Measurements from ENCODE around the gene PIK3R3.

The PIK3R3 gene

DNA sequence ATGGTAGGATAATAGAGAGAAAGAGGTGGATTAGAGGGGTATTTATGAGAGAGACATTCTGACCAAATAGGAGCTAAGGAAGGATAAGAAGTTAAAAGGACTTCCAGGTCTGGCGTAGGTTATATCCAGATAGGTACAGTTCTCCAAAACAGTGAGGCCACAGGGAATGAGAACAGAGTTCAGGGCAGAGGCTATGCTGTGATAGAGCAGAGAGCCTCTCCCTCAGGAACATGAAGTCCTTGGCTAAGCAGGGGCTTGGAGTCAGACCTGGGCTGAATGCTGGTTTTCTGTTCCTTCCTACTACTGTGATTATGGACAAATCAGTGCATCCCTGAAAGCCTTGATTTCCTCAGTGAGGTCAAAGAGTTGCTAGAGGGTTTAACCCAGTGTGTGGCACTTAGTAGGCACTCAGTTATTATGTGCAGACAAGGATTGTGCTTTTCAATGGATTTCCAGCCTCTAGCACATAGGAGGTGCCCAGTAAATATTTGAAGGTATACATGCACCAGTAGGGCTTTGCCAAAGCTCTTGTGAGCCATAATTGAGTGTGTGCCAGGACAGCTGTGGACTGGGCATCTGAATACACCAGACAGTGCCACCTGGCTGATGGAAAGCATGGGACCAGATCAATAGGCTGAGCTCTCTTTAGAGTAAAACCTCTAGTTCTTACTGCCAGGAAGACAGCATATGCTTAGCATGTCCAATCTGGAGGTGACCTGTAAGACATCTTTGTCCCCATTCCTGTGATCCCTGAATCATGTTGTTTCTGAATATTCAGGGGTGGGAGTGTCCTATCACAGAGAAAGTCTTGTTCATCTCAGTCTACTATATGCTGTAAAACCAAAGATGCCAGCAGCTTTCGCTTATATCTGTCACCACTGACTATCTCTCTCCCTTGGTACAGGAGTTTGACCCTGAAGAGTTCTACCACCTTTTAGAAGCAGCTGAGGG lies 111.1 kb downstream of the PIK3R3 start:
- no peak for DNase-seq (ENCODE audit: low read depth)

DNA sequence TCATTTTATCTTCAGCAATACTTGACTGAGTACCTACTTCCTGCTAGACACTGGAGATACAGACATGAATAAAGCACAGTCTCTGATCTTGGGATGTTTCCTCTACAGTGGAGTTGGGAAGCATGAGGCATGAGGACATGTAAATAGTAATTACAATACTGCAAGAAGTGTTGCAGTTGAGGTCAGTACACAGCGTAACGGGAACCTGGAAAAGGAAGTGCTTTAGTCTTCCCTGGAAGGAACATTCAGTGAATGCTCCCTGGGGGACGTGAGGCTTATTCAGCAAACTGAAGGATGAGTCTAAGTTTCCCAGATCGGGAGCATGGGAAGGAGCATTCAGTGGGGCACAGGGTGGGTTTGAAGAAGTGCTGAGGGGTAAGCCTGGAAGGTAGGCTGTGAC lies 112.4 kb downstream of the PIK3R3 start:
- no peak for DNase-seq (ENCODE audit: low read depth)

- DNase-seq (ENCODE audit: low read depth) = no peak
Measured at GRCh38 chr1:46019348-46019747, 113.1 kb downstream of the PIK3R3 start.

- DNase-seq (ENCODE audit: low read depth) = no peak
Measured at GRCh38 chr1:46017876-46018503, 114.4 kb downstream of the PIK3R3 start.

GRCh38 chr1:46013581-46013980 lies 118.8 kb downstream of the PIK3R3 start:
- no peak for DNase-seq (ENCODE audit: low read depth)

DNA sequence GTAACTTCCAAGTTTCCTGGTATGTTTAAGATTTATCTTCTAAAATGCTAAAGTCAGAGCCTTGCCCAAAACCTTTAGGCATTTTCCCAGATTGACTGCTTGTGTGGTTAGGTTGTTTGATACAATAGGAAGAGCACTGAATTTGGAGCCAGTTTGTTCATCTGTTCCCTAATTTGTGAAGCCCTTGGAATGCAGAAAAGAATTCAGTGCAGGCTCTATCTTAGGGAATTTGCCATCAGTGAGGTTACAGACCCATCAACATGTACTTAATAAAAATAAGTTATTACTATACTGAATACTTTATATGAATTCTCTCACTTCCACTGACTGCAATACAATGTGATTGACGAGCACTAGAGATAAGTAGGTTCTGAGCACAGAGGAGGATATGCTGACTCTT lies 120.2 kb downstream of the PIK3R3 start:
- DNase-seq (ENCODE audit: low read depth) = no peak

DNA sequence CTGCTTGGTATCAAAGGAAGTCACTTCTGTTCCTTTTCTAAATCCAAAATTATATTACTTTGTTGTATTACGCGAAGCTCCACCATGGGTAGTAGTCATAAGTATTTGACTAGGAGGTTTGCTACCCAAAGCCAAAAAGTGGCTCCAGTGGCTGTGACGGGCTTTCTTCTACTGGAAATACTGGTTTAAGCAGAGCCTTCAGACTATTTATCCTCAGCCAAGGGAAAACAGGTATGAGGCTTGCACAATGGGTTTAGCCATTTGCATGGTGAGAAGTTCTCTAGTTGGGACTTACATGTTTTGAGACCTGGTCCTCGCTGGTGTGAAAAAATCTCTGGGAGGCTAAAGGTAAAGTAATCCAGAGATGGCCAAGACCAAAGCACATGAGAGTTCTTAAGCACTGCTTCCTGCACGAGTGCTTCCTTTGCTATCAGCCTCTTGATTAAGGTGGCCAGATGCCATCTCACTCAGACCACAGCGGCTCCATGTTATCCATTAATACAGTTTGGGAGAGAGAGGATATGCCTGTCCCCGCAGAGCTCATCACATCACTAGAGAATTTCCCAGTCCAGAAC lies 121.2 kb downstream of the PIK3R3 start:
- no peak for DNase-seq (ENCODE audit: low read depth)

DNA sequence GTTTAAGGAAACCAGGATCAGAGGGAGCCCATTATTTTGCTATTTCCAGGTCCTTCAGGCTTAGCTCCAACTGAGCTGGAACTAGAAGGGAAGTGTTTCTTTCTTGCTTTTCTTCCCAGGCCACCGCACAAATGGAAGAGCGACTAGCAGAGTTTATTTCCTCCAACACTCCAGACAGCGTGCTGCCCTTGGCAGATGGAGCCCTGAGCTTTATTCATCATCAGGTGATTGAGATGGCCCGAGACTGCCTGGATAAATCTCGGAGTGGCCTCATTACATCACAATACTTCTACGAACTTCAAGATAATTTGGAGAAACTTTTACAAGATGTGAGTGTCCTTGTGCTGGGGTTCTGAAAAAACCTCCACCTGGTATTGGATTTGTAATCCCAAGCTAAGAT lies 121.8 kb downstream of the PIK3R3 start:
- no peak for DNase-seq (ENCODE audit: low read depth)

GRCh38 chr1:46008585-46008984 lies 123.8 kb downstream of the PIK3R3 start:
- no peak for DNase-seq (ENCODE audit: low read depth)

- DNase-seq (ENCODE audit: low read depth) = no peak
Measured at GRCh38 chr1:46005594-46005993, 126.8 kb downstream of the PIK3R3 start.

- DNase-seq (ENCODE audit: low read depth) = no peak
Measured at GRCh38 chr1:46004492-46004891, 127.9 kb downstream of the PIK3R3 start.

DNA sequence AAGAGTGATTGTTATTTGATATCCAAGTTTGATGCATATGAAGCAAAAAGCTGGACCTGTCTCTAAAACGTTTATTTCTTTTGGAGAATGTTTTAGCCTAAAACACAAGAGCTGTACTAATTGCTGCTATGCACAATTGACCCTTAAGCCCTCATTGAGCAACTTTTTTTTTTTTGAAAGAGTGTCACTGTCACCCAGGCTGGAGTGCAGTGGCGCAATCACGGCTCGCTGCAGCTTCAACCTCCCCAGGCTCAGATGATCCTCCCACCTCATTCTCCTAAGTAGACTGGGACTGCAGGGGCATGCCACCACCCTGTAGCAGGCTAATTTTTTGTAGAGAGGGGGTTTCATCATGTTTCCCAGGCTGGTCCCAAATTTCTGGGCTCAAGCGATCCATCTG lies 129.1 kb downstream of the PIK3R3 start:
- no peak for DNase-seq (ENCODE audit: low read depth)

DNA sequence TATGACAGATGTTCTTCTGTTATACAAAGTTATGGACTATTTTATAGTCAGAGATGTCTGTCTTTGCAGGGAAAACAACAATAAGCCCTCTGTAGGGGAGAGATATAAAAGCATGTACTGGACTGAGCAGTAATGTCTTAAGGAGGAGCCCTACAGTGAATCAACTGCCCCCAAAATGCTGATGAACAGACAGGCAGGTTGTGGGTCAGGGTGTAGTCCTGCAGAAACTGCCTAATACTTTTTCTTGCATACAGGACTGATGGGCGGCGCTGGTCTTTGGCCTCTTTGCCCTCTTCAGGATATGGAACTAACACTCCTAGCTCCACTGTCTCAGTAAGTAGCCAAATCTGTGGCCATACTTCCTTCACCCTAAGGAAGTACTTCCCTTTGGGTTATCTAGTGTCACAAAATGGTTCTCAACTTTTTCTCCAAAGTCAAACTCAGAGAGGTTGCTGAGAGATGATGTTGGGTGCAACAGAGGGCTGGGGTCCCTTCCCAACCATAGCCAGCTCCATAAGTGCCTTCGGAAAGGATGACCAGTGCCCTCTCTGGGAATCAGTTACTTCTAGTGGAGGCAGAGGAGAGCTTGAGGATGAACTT lies 129.8 kb downstream of the PIK3R3 start:
- DNase-seq (ENCODE audit: low read depth) = no peak

DNA sequence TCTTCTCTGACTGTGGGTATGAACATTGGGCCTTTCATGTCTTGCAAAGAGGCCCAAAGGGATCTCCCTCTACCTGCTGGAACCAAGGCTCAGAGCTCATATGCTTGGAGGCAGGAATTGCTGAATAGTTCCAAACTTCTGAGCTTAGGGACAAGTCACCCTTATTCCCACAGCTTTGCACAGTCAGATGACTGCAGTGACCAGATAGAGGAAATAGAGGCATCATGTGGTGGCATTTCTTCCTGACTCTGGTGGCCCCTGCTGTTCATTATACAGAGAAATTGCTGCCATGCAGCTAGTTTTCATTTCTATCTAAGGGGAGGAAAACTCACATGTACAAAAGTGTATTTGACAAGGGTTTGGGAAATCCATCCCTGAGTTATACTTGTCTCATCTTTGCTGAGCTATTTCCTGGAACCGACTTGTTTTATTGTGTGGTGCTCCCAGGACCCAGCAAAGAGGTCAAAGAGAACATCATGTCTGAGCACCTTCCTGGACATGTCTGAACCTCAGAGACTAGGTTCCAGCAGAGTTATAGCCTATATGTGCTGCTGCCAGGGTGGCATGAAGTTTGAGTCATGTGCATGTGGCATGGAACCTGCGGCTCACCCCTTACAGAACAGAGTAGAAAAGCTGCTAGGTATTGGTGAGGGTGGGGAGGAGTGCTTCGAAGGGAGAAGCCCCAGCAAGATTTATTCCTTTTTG lies 131.2 kb downstream of the PIK3R3 start:
- DNase-seq (ENCODE audit: low read depth) = no peak

DNA sequence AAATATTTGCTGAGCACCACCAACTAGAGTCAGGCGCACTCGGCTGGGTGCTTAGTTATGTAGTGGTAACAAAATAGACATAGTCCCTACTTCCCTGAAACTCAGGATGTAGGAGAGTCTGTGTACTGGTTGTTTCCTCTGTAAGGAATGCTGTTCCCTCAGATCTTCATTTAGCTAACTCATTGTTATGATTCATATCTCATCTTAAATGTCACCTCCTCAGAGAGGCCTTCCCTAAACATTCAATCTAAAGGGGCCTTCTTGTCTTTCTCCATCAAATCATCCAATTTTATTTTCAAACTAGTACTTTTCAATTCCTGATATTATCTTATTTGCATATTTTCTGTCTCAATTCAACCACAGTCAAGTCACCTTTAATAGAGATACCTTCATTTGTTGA lies 132.9 kb downstream of the PIK3R3 start:
- no peak for DNase-seq (ENCODE audit: low read depth)

DNA sequence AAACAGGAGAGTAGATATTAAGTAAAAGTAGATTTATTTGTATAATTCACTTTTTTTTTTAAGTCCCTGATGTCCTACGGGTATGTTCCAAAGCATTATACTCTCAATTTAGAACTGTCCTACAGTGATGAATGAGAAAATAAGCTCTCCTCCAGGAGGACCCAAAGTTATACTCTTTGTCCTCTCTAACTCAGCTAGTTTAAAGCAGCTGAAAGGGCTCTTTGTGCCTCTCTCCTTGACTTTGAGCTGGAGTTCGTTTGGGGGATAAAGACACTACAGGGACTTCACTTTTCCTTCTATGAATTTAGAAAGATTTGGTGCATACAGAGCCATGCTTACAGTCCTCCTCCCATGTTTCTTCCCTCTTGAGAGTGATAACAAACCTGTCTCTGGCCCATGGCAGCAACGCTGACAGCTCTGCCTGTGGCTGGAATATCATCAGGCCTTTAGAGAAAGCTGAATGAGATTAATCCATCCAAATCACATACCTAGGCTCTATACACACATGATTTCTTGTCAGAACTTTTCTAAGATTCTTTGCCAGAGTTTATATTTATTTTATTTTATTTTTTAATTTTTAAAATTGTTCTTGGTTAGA lies 134.3 kb downstream of the PIK3R3 start:
- no peak for DNase-seq (ENCODE audit: low read depth)

GRCh38 chr1:45995298-45995697 lies 137.1 kb downstream of the PIK3R3 start:
- no peak for DNase-seq (ENCODE audit: low read depth)

GRCh38 chr1:45994423-45994822 lies 138.0 kb downstream of the PIK3R3 start:
- no peak for DNase-seq (ENCODE audit: low read depth)
